GM21619 (cell line): ENCODE data around the gene ST3GAL5.
A peak's percentile ranks its signal among the peaks of the same experiment; 100 is the strongest.
"Not testable (repeated sequence)": the region's sequence is repeated elsewhere in the genome, so short reads cannot be mapped to it uniquely, and the experiment has no call there.

Source experiments
- ATAC-seq: cut with Tn5 transposase; IDR thresholded peaks from one replicate; pipeline ENCODE4 v1.9.1; 2021; ENCODE audit not compliant: unreplicated experiment

The ST3GAL5 gene

GRCh38 chr2:85894554-85895278, 5.9 kb upstream of the ST3GAL5 start:
- not testable (repeated sequence) for ATAC-seq

DNA sequence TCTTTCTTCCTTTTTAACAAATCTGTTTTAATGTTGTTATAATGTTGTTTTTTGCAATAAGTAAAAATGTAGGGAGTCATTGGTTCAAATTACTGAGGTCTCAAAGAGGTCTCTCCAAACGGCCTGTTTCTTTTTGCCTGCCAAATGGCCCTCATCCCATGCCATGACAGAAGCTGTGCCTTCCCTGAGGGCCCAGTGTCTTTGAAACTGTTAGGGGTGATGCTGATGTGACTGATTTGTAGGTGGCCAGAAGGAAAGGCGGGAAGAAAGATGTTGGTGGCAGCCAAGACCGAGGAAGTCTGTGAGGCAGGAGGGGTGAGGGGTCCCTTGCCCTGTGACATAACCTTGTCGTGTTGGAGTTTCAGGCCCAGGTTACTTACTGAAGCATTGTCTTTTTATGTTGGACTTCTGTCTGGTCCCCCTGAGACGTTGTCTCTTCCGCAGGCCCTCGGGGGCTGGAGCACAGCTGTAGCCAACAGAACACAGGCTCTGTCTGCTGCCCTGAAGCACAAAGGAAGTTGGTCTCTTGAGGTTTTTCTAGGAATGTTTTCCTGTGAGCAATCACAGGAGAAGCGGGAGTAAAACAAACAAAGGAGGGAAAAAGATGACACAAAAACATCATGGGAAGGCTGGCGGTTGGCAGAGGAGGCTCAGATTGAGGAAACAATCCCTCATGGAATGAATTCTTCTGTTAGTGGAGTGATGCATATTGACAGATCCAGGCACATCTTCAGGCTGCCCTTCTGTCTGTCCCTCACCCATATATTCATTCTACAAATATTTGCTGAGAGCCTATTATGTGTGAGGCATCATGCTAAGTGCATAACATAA, 4.9 kb upstream of the ST3GAL5 start:
- no peak for ATAC-seq

DNA sequence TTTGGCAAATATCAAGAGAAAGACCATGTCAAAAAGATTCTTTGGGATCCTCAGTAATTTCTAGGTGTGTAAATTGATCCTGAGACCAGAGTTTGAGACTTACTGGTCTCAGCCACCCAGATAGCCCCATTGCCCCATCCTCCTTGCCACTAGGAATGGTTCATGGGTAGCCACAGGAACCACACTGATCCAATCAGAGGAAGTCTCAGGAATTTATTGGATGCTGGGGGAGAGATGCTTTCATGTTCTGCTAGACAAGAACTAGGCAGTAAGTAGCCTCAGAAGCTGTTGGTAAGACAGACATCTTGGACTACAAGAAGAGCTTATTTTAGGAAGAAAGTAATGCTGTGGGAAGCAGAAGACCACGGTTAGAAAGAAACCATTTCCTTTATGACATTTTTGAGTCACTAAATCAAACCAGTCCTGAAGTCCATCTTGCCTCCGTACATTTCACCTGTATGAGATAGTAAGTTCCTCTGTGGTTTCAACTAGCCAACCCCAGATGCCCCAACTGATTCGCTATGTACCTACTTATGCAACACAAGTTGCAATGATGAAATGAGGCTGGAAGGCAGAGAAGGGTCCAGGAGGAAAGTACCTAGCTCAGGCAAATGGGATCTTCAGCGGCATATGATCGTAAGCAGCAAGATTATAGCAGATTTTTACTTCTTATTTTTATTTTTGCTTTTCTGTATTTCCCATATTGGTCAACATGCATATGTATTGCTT, 3.6 kb upstream of the ST3GAL5 start:
- no peak for ATAC-seq

DNA sequence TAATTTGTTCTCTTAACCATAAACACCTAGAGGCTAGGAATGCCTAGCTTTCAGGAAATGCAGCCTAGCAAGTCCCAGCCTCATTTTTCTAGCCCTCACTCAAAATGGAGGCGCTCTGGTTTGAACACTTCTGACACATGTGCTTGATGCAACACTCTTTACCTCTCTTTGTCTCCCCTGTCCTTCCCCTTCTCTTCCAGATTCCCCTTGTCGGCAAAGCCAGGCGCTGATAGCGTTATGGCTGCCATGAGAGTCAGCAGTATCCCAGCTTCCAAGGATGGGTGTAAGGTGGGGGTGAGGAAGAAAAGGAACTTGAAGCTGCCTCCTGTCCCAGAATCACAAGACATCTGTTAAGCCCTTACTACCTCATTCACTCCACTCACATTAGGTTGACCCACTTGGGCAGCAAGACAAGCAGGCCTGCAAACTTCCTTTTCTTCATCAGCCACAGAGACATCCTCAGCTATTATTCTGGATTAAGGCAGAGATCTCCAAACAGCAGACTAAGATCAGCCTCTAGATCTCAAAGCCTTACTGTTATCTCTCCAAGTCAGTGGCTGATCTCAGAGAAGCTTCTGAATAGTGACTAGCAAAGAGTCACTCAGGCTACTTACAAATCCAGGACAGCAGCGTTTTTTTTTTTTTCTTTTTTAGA, 1.9 kb upstream of the ST3GAL5 start:
- ATAC-seq, result no peak

DNA sequence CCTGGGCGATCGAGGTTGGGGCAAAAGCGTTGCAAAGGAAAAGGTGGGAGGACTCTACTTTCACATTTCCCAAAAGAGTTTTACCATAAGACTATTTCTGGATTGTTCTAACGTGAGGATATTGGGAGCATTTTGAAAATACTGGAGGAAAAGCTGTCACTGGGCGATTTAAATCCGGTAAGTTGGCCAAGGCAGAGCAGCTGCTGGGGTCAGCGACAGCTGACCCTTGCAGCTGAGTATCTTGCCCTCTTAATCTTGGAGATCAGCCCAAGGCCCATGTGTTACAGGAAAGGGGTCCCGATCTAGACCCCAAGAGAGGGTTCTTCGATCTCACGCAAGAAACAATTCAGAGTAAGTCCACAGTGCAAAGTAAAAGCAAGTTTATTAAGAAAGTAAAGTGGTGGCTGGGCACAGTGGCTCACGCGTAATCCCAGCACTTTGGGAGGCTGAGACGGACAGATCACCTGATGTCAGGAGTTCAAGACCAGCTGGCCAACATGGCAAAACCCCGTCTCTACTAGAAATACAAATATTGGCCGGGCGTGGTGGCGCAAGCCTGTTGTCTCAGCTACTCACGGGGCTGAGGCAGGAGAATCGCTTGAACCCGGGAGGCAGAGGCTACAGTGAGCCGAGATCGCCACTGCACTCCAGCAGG, 964 bp upstream of the ST3GAL5 start:
- no peak for ATAC-seq

GRCh38 chr2:85888020-85888683, 638 bp downstream of the ST3GAL5 start:
- ATAC-seq, result peak; percentile 7

- no peak for ATAC-seq
Measured at GRCh38 chr2:85887566-85888019, 1.2 kb downstream of the ST3GAL5 start.

DNA sequence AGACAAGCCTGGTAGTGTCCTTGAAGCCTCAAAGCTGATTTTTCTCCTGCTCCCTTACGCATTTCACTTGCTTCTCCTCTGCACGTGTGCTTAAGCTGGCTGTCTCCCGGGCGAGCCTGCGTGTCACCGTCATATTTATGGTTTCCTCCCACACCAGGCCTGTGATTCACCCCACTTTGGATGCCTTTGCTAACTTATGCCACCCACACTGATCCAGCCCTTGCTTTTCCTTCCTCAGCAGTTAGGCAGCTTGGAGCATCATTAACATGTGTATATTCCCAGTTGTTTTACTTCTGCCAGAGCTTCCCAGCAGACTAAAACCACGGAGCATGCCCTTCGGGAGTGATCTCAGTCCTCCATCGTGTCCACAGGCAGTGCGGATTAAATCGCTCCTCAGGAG, 2.2 kb downstream of the ST3GAL5 start:
- no peak for ATAC-seq

DNA sequence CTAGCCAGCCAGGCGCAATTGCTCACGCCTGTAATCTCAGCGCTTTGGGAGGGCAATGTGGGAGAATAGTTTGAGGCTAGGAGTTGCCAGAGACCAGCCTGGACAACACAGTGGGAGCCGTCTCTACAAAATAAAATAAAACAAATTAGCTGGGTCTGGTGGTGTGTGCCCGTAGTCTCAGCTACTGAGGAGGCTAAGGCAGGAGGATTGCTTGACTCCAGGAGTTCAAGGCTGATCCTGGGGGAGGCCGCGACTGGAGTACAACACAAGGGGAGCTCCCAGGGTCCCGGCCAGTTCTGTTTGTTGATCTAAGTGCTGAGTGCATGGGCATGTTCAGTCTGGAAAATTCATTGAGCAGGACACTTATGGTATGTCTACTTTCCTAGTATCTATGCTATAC, 2.6 kb downstream of the ST3GAL5 start:
- ATAC-seq, result no peak

DNA sequence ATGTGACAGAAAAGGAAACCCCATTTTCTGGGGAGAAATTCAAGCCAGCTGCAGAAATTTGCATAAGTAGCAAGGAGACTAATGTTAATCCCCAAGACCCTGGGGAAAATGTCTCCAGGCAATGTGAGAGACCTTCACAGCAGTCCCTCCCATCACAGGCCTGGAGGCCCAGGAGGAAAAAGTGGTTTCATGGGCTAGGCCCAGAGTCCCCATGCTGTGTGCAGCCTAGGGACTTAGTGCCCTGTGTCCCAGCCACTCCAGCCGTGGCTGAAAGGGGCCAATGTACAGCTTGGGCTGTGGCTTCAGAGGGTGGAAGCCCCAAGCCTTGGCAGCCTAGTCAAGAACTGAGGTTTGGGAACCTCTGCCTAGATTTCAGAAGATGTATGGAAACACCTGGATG, 7.0 kb downstream of the ST3GAL5 start:
- not testable (repeated sequence) for ATAC-seq

- ATAC-seq, result not testable (repeated sequence)
Measured at GRCh38 chr2:85880716-85881328, 8.0 kb downstream of the ST3GAL5 start.

DNA sequence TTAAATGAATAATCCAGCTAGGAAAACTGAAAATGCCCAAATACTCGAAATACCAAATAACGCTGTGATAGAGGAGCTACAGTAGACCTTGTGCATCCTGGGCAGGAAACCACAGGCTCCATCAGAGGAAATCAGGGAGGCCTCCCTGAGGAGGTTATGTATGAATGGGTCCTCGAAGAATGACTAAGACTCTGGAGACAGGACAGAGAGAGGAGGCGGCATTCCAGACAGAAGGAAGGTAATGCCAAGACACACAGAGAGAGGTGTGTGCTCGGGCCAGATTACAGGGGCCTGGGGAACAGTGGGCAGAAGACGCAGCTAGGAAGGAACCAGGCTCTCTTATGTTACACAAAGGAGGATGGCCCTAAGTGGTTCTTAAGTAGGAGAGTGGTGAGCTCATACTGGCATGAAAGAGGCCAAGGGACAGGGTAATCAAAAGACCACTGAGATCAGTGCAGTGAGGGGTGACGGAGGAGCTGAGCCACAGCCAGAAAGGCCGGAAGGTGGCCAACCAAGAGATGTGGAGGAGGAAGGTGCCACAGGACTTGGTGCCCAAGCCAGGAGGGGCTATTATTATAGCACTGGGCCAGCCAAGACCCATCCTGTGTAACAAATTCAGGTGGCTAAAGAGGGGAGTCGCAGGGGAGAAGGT, 9.9 kb downstream of the ST3GAL5 start:
- no peak for ATAC-seq

DNA sequence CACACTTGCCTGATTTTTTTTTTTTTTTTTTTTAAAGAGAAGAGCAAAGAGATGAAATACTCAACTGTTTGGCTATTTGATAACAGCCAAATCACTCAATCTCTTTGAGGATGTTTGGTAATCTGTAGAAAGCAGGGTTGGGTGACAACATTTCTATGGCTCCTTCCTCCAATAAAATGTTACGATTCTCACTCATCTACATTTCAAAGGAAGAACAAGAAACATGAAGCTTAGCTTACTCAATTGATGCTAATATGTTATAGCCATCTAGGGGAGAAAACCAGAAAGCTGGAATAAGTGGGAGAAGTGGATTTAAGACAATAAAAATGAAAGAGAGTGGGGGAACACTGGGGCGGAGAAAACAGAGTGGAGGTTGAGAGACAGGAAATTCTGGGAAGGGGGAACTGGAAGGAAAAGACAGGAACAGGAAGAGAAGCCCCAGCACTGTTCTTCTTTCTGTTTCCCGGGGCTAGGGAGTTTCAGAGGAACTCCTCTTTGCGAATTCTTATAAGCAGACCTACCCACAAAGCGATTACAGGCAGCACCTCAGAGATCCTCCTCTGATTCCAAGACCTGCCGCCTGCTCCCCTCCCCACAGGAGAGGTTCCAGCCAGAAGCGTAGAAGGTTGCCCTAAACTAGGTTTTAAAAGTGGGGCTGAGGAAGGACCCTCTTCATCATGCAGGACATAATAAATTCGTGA, 13.3 kb downstream of the ST3GAL5 start:
- ATAC-seq, result no peak

- ATAC-seq, result no peak
Measured at GRCh38 chr2:85873679-85874078, 15.1 kb downstream of the ST3GAL5 start.

DNA sequence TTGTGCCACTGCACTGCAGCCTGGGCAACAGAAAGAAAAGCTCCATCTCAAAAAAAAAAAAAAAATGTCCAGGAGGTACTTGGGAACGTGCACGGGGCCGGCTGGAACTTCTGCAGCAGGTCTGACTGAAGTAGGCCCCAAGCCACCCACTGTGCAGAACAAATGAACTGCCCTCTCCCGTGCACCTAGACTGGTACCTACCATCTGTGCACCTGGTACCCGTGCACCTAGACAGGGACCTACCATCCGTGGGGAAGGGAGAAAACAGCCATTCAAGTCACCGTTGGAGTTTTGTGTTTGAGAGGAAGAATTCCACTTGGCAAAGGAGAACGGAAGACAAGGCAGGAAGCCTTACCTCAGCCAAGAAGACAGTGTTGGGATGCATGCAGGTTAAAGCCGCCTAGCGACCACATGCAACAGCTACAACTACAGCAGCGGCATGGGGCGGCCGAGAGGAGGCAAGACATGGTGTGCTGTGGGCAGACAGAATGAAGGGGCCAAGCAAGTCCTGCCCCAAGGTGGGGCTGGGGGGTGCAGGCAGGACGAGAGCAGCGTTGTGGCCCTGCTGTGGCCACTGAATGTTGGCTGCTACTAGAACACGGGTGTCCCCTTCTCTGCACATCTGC, 16.1 kb downstream of the ST3GAL5 start:
- ATAC-seq, result no peak

DNA sequence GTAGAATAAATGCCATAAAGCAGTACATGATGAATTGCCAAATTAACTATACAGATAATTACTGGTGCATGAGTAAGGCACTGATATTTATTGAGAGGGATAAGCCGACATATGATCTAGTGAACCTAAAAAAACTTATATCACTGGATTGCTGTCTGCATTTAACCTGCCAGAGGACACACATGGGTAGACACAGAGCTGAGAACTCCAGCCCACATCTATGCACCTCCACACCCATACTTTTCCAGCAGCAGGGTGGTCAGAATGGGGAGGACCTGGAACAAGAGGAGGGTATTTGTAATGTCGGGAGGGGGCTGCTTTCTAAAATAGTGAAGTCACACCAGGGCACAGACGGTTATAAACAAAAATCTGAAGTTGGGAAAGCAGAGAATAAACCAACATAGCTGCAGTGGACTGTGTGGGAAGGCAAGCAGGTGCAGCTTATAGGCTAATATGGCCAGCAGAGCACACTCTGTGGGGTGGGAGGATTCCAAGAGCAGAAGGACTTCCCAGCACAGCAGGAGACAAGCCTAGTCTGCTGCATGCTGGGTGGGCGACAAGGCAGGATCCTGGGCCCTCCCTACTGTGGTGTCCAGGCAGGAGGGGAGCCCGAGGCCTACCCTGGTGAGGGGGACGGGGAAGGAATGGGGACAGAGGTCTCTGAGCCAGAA, 17.2 kb downstream of the ST3GAL5 start:
- no peak for ATAC-seq

DNA sequence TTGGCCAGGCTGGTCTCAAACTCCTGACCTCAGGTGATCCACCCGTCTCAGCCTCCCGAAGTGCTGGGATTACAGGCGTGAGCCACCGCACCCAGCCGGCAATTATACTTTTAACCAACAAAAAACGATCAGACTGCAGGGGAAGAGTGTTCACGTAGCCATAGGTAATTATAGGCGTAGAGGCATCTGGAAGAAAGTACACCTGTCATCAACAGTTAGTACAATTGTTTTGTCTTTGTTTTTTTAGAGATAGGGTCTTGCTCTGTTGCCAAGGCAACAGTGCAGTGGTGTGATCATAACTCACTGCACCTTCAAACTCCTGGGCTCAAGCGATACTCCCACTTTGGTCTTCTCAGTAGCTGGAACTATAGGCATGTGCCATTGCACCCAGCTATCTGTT, 20.0 kb downstream of the ST3GAL5 start:
- no peak for ATAC-seq
